ENCODE measurements around the gene SH3BGR. TPM values are rescaled to one million over a fixed set of nuclear protein-coding genes. Genes with fewer than 3 reads are reported as not detected.

SH3BGR gene
- total and polyA plus RNA-seq, 2 donors: 3.0 to 9.8 TPM

Other genes with a start within 250 kb of the SH3BGR start
- gene BRWD1, start 138.3 kb upstream of the SH3BGR start, total RNA-seq: 35.1 TPM
- gene BRWD1, start 138.3 kb upstream of the SH3BGR start, polyA plus RNA-seq: 25.1 TPM
- 457 TPM for gene HMGN1, start 102.9 kb upstream of the SH3BGR start, total RNA-seq
- 382 TPM for gene HMGN1, start 102.9 kb upstream of the SH3BGR start, polyA plus RNA-seq
- gene LCA5L, start 6.2 kb upstream of the SH3BGR start, total RNA-seq: 1.6 TPM
- gene LCA5L, start 6.2 kb upstream of the SH3BGR start, polyA plus RNA-seq: 2.5 TPM
- 1.4 TPM for gene B3GALT5, start 161.0 kb downstream of the SH3BGR start, total RNA-seq
- gene B3GALT5, start 161.0 kb downstream of the SH3BGR start, polyA plus RNA-seq: 0.80 TPM